Trophoblast cell (in vitro differentiated cells and primary cell): ENCODE measurements around the gene C10orf67.

Experiments used
- DNase-seq, 2 donors: peaks; one replicate each; pipeline ENCODE4 v3.0.0-alpha.2; 2016
- H2AFZ ChIP-seq: 2 replicates; pipeline ENCODE4 v1.6.1; 2013; ENCODE audit warnings: low read length, moderate library complexity, mild to moderate bottlenecking; ENCODE audit not compliant: insufficient read depth, poor library complexity
- H2AK5ac ChIP-seq: 2 replicates; pipeline ENCODE4 v1.6.1; 2013; ENCODE audit warnings: mild to moderate bottlenecking, low read length
- H2BK120ac ChIP-seq: 2 replicates; pipeline ENCODE4 v1.6.1; 2013; ENCODE audit warnings: low read length, mild to moderate bottlenecking, moderate library complexity; ENCODE audit not compliant: insufficient read depth, poor library complexity
- H2BK12ac ChIP-seq: 2 replicates; pipeline ENCODE4 v1.6.1; 2013; ENCODE audit warnings: mild to moderate bottlenecking, low read length, moderate library complexity
- H2BK5ac ChIP-seq: 2 replicates; pipeline ENCODE4 v1.6.1; 2013; ENCODE audit warnings: low read length, low read depth, moderate library complexity, mild to moderate bottlenecking; ENCODE audit not compliant: poor library complexity
- H3K14ac ChIP-seq: 2 replicates; pipeline ENCODE4 v1.6.1; 2013; ENCODE audit warnings: mild to moderate bottlenecking, low read length
- H3K18ac ChIP-seq: 2 replicates; pipeline ENCODE4 v1.6.1; 2013; ENCODE audit warnings: mild to moderate bottlenecking, low read length
- H3K23ac ChIP-seq: 2 replicates; pipeline ENCODE4 v1.6.1; 2013; ENCODE audit warnings: low read length
- H3K27ac ChIP-seq: 2 replicates; pipeline ENCODE4 v1.5.1; 2013; ENCODE audit warnings: low read depth, mild to moderate bottlenecking, inconsistent platforms, low read length, moderate library complexity
- H3K27me3 ChIP-seq: 2 replicates; pipeline ENCODE4 v1.6.1; 2013; ENCODE audit warnings: inconsistent platforms, mild to moderate bottlenecking, low read length, moderate library complexity; ENCODE audit not compliant: insufficient read depth
- H3K36me3 ChIP-seq, 2 experiments: 1 replicate in 1 of 2; 2 replicates in 1 of 2; pipeline ENCODE4 v1.6.1; 2013; ENCODE audit warnings: low read length in 2 of 2, mild to moderate bottlenecking in 2 of 2, moderate library complexity in 1 of 2; ENCODE audit not compliant: insufficient read depth in 2 of 2, control insufficient read depth in 1 of 2
- H3K4ac ChIP-seq: 2 replicates; pipeline ENCODE4 v1.6.1; 2013; ENCODE audit warnings: low read depth, mild to moderate bottlenecking, low read length, moderate library complexity
- H3K4me1 ChIP-seq, 2 experiments: 1 replicate in 1 of 2; 2 replicates in 1 of 2; pipeline ENCODE4 v1.6.1; 2013; ENCODE audit warnings: low read length in 2 of 2, mild to moderate bottlenecking in 2 of 2, moderate library complexity in 1 of 2; ENCODE audit not compliant: insufficient read depth in 2 of 2, control insufficient read depth in 1 of 2
- H3K4me2 ChIP-seq: 2 replicates; pipeline ENCODE4 v1.6.1; 2013; ENCODE audit warnings: inconsistent platforms, mild to moderate bottlenecking, low read length, moderate library complexity
- H3K4me3 ChIP-seq: 2 replicates; pipeline ENCODE4 v1.5.1; 2013; ENCODE audit warnings: mild to moderate bottlenecking, low read depth, low read length, inconsistent platforms
- H3K79me1 ChIP-seq: one replicate; pipeline ENCODE4 v1.6.1; 2013; ENCODE audit warnings: low read length
- H3K79me2 ChIP-seq: 2 replicates; pipeline ENCODE4 v1.6.1; 2013; ENCODE audit warnings: low read length, mild to moderate bottlenecking; ENCODE audit not compliant: control insufficient read depth, insufficient read depth, poor library complexity
- H3K9ac ChIP-seq: 2 replicates; pipeline ENCODE4 v1.6.1; 2013; ENCODE audit warnings: mild to moderate bottlenecking, low read length
- H3K9me3 ChIP-seq: 2 replicates; pipeline ENCODE4 v1.6.1; 2013; ENCODE audit warnings: low read depth, mild to moderate bottlenecking, control low read depth, inconsistent platforms, low read length; ENCODE audit not compliant: insufficient read depth
- H4K12ac ChIP-seq: 2 replicates; pipeline ENCODE4 v1.6.1; 2013; ENCODE audit warnings: low read depth, mild to moderate bottlenecking, low read length, moderate library complexity
- H4K8ac ChIP-seq: 2 replicates; pipeline ENCODE4 v1.6.1; 2013; ENCODE audit warnings: low read depth, mild to moderate bottlenecking, low read length, moderate library complexity
- H4K91ac ChIP-seq: one replicate; pipeline ENCODE4 v1.6.1; 2013; ENCODE audit warnings: low read depth, mild to moderate bottlenecking, low read length, moderate library complexity
- WGBS: extraction: QIAGEN DNeasy Blood & Tissue Kit; methylation state at CpG from one replicate; pipeline ENCODE4 v1.1.7; 2013; ENCODE audit warnings: missing lambda C conversion rate; ENCODE audit not compliant: insufficient read length, insufficient coverage; ENCODE audit errors: extremely low coverage; 5-methylcytosine and 5-hydroxymethylcytosine counted together

Gene C10orf67

GRCh38 chr10:23373156-23373555 is 28.6 kb upstream of the C10orf67 start:
- Histone ChIP-seq H2AFZ (no peak overlapping the region), H3K27me3 (no peaks in the 10 kb centered on the region), H2BK12ac (no peak overlapping the region), H3K27ac (no peak overlapping the region), H3K14ac (no peak overlapping the region), H3K79me2 (no peaks in the 10 kb centered on the region), H3K9ac (no peak overlapping the region), H3K9me3 (no peaks in the 10 kb centered on the region), H3K4me1 (peaks cover 2 to 3% of the 10 kb centered on the region in 2 experiments), H2BK5ac (no peak overlapping the region), H2AK5ac (no peak overlapping the region), H2BK120ac (no peak overlapping the region), H4K91ac (no peak overlapping the region), H3K4me3 (no peak overlapping the region), H4K8ac (no peak overlapping the region), H3K36me3 (no peaks in the 10 kb centered on the region), H3K18ac (no peak overlapping the region), H3K4me2 (no peak overlapping the region), H3K4ac (no peak overlapping the region), H3K23ac (no peak overlapping the region), H3K79me1 (no peaks in the 10 kb centered on the region), H4K12ac (no peak overlapping the region)
- no CpG with 5 or more reads among the region's 1 CpG for WGBS
- DNase-seq = peak in 1 of 2 donors; percentile 43

GRCh38 chr10:23371073-23371472 is 26.5 kb upstream of the C10orf67 start:
- no peaks in the 10 kb centered on the region for H3K79me1 ChIP-seq
- no peak overlapping the region for H3K18ac ChIP-seq
- no peak overlapping the region for H3K23ac ChIP-seq
- no peak overlapping the region for H2BK120ac ChIP-seq
- no peak overlapping the region for H3K27ac ChIP-seq
- no peak overlapping the region for H3K9ac ChIP-seq
- H3K4me3 ChIP-seq = no peak overlapping the region
- peaks cover 2 to 3% of the 10 kb centered on the region in 2 experiments for H3K4me1 ChIP-seq
- H2BK5ac ChIP-seq = no peak overlapping the region
- H3K79me2 ChIP-seq = no peaks in the 10 kb centered on the region
- WGBS = no CpG with 5 or more reads among the region's 1 CpG
- no peak for DNase-seq
- H3K14ac ChIP-seq = no peak overlapping the region
- H2AK5ac ChIP-seq = no peak overlapping the region
- no peak overlapping the region for H3K4me2 ChIP-seq
- no peak overlapping the region for H2AFZ ChIP-seq
- no peak overlapping the region for H2BK12ac ChIP-seq
- H3K9me3 ChIP-seq = no peaks in the 10 kb centered on the region
- H4K91ac ChIP-seq = no peak overlapping the region
- H4K12ac ChIP-seq = no peak overlapping the region
- H3K27me3 ChIP-seq = no peaks in the 10 kb centered on the region
- no peaks in the 10 kb centered on the region for H3K36me3 ChIP-seq
- H4K8ac ChIP-seq = no peak overlapping the region
- no peak overlapping the region for H3K4ac ChIP-seq

- H3K4me3 ChIP-seq = no peak overlapping the region
- no peak overlapping the region for H2BK12ac ChIP-seq
- no peak overlapping the region for H3K9ac ChIP-seq
- H3K79me1 ChIP-seq = no peaks in the 10 kb centered on the region
- no peak overlapping the region for H4K91ac ChIP-seq
- no peak for DNase-seq
- H3K4me1 ChIP-seq = peaks cover 0 to 2% of the 10 kb centered on the region in 2 experiments
- H2AFZ ChIP-seq = no peak overlapping the region
- WGBS = no CpG with 5 or more reads among the region's 3 CpGs
- H4K8ac ChIP-seq = no peak overlapping the region
- H2BK5ac ChIP-seq = no peak overlapping the region
- no peak overlapping the region for H2AK5ac ChIP-seq
- no peak overlapping the region for H3K27ac ChIP-seq
- no peak overlapping the region for H2BK120ac ChIP-seq
- H4K12ac ChIP-seq = no peak overlapping the region
- no peaks in the 10 kb centered on the region for H3K36me3 ChIP-seq
- no peak overlapping the region for H3K23ac ChIP-seq
- H3K4ac ChIP-seq = no peak overlapping the region
- H3K4me2 ChIP-seq = no peak overlapping the region
- no peaks in the 10 kb centered on the region for H3K9me3 ChIP-seq
- H3K14ac ChIP-seq = no peak overlapping the region
- no peaks in the 10 kb centered on the region for H3K79me2 ChIP-seq
- H3K27me3 ChIP-seq = no peaks in the 10 kb centered on the region
- H3K18ac ChIP-seq = no peak overlapping the region
Observed at GRCh38 chr10:23370106-23370505, 25.5 kb upstream of the C10orf67 start.

- Histone ChIP-seq H3K9ac (no peak overlapping the region), H2BK120ac (no peak overlapping the region), H3K18ac (no peak overlapping the region), H2AFZ (no peak overlapping the region), H2BK5ac (no peak overlapping the region), H4K8ac (no peak overlapping the region), H3K4me1 (peaks cover 0 to 2% of the 10 kb centered on the region in 2 experiments), H4K12ac (no peak overlapping the region), H2AK5ac (no peak overlapping the region), H3K79me1 (no peaks in the 10 kb centered on the region), H3K23ac (no peak overlapping the region), H2BK12ac (no peak overlapping the region), H3K4me3 (no peak overlapping the region), H3K27me3 (no peaks in the 10 kb centered on the region), H3K4me2 (no peak overlapping the region), H3K9me3 (no peaks in the 10 kb centered on the region), H3K14ac (no peak overlapping the region), H4K91ac (no peak overlapping the region), H3K27ac (no peak overlapping the region), H3K36me3 (no peaks in the 10 kb centered on the region), H3K79me2 (no peaks in the 10 kb centered on the region), H3K4ac (no peak overlapping the region)
- WGBS = no CpG with 5 or more reads among the region's 7 CpGs
- DNase-seq = no peak
Observed at GRCh38 chr10:23368816-23369640, 24.4 kb upstream of the C10orf67 start.
